Measurements from ENCODE around the gene FGF22.

GRCh38 chr19:679418-680286, 40.0 kb downstream of the FGF22 start:
- TF ChIP-seq CTCF (IDR thresholded peaks at IDR 0.05; ENCODE audit: low read depth, low read length): no peak
- TF ChIP-seq POLR2A (IDR thresholded peaks at IDR 0.05; ENCODE audit: extremely low read depth, insufficient read length): no peak
- no peak for TF ChIP-seq MYC (IDR thresholded peaks at IDR 0.05; ENCODE audit: low read depth, low read length)
- no peak for TF ChIP-seq MAX (IDR thresholded peaks at IDR 0.05; ENCODE audit: low read depth, low read length)

Measured in NB4 (cell line).